HCT116 (cell line): ENCODE results near the gene PDE6A. TPM values are rescaled to one million over a fixed set of nuclear protein-coding genes. Genes with fewer than 3 reads are reported as not detected.

ENCODE experiments used
- ATAC-seq: fragments of 200-7000 bp; cut with Tn5 transposase; 2 replicates; pipeline ENCODE4 v1.9.1; 2020; ENCODE audit warnings: mild to moderate bottlenecking, moderate library complexity
- BruUV-seq: library from RNA; stranded (reverse); fragments of 400-500 nt; replicated peaks from 2 replicates; lab custom pipeline; 2021; lab: Mats Ljungman, UMichigan
- CTCF ChIA-PET: fragments of 300-600 bp; sonication (Branson Sonifier 250); formaldehyde crosslinking; loops from one replicate; lab custom pipeline; 2021; ENCODE audit warnings: antibody characterized with exemption; lab: Charles Lee
- POLR2A ChIA-PET: fragments of 300-600, 350-600 bp; sonication (Branson Sonifier 250); formaldehyde crosslinking; loops from one replicate; lab custom pipeline; 2021; ENCODE audit warnings: antibody characterized with exemption; lab: Charles Lee
- RAD21 ChIA-PET, 2 experiments: fragments of 300-600 bp; sonication (Branson Sonifier 250); formaldehyde crosslinking; loops; one replicate each; lab custom pipeline; 2023; ENCODE audit warnings: low total read pairs in 2 of 2; ENCODE audit not compliant: uncharacterized antibody in 2 of 2, unreplicated experiment in 2 of 2, low non-redundant PET in 1 of 2; lab: Charles Lee
- DNase-seq: peaks from one replicate; pipeline ENCODE4 v3.0.0-alpha.2; 2010; ENCODE audit warnings: low read depth, low spot score
- H2AFZ ChIP-seq: fragments of 200-600 bp; shearing (Covaris generic), sonication (generic); 2 replicates; pipeline ENCODE4 v1.6.1; 2017; ENCODE audit warnings: low read depth, mixed run types, mixed read lengths, antibody characterized with exemption, low read length; ENCODE audit not compliant: poor library complexity, severe bottlenecking
- H3K27ac ChIP-seq: 2 replicates; pipeline ENCODE4 v1.5.1; 2012; ENCODE audit warnings: low read depth, low read length
- H3K27me3 ChIP-seq: fragments of 200-600 bp; sonication (generic); 2 replicates; pipeline ENCODE4 v1.6.1; 2016; ENCODE audit warnings: mixed run types, low read length, mixed read lengths; ENCODE audit not compliant: insufficient read depth
- H3K36me3 ChIP-seq, 2 experiments: fragments of 200-500 bp in 1 of 2; fragments of 200-600 bp in 1 of 2; sonication (Bioruptor generic) in 1 of 2; sonication (generic) in 1 of 2; 2 replicates each; pipeline versions ENCODE4 v1.5.1 to v1.6.1; 2014 to 2016; ENCODE audit warnings: low read length in 2 of 2, inconsistent platforms in 1 of 2, mixed read lengths in 1 of 2, mixed run types in 1 of 2; ENCODE audit not compliant: insufficient read depth in 2 of 2, control insufficient read depth in 1 of 2
- H3K4me1 ChIP-seq, 2 experiments: fragments of 200-600 bp in 1 of 2; sonication (generic) in 1 of 2; 2 replicates each; pipeline versions ENCODE4 v1.5.1 to v1.6.1; 2012 to 2017; ENCODE audit warnings: low read length in 2 of 2, inconsistent platforms in 1 of 2, mild to moderate bottlenecking in 1 of 2, mixed read lengths in 1 of 2, mixed run types in 1 of 2, moderate library complexity in 1 of 2; ENCODE audit not compliant: insufficient read depth in 2 of 2, control insufficient read depth in 1 of 2
- H3K4me2 ChIP-seq: fragments of 200-600 bp; sonication (generic); 2 replicates; pipeline ENCODE4 v1.6.1; 2017; ENCODE audit warnings: mixed run types, low read length, mixed read lengths
- H3K4me3 ChIP-seq, 2 experiments: fragments of 200-600 bp in 1 of 2; sonication (generic) in 1 of 2; replicated peaks in 1 of 2; 2 replicates each; pipeline ENCODE4 v1.5.1; 2011 to 2016; ENCODE audit warnings: low read length in 2 of 2, control low read depth in 1 of 2, low read depth in 1 of 2, mild to moderate bottlenecking in 1 of 2, mixed read lengths in 1 of 2, mixed run types in 1 of 2
- H3K79me2 ChIP-seq: fragments of 200-600 bp; sonication (generic); 2 replicates; pipeline ENCODE4 v1.6.1; 2017; ENCODE audit warnings: mild to moderate bottlenecking, mixed run types, low read length, moderate library complexity, mixed read lengths; ENCODE audit not compliant: insufficient read depth
- H3K9ac ChIP-seq: fragments of 200-600 bp; sonication (generic); 2 replicates; pipeline ENCODE4 v1.6.1; 2016; ENCODE audit warnings: low read length, mixed read lengths
- H3K9me2 ChIP-seq: fragments of 200-600 bp; sonication (generic), shearing (Covaris generic); 2 replicates; pipeline ENCODE4 v1.6.1; 2017; ENCODE audit warnings: mixed run types, mild to moderate bottlenecking, moderate library complexity; ENCODE audit not compliant: insufficient read depth
- H3K9me3 ChIP-seq, 2 experiments: fragments of 200-500 bp in 1 of 2; fragments of 200-600 bp in 1 of 2; sonication (Bioruptor generic) in 1 of 2; sonication (generic) in 1 of 2; 2 replicates each; pipeline ENCODE4 v1.6.1; 2014 to 2017; ENCODE audit warnings: low read length in 2 of 2, mixed read lengths in 2 of 2, inconsistent platforms in 1 of 2, low read depth in 1 of 2, mild to moderate bottlenecking in 1 of 2, mixed run types in 1 of 2, moderate library complexity in 1 of 2; ENCODE audit not compliant: control insufficient read depth in 1 of 2, insufficient read depth in 1 of 2
- H4K20me1 ChIP-seq: fragments of 200-600 bp; sonication (generic), shearing (Covaris generic); 2 replicates; pipeline ENCODE4 v1.6.1; 2017; ENCODE audit warnings: mixed run types, mild to moderate bottlenecking, moderate library complexity; ENCODE audit not compliant: insufficient read depth
- EZH2 ChIP-seq: fragments of 200-600 bp; sonication (generic); IDR thresholded peaks from 2 replicates; pipeline ENCODE4 v1.6.1; 2017; ENCODE audit warnings: antibody characterized with exemption, mixed run types
- SP1 ChIP-seq: IDR thresholded peaks from 2 replicates; pipeline ENCODE4 v1.6.1; 2012; ENCODE audit warnings: low read depth
- SRF ChIP-seq: IDR thresholded peaks from 2 replicates; pipeline ENCODE4 v1.6.1; 2012; ENCODE audit warnings: low read depth
- ZBTB33 ChIP-seq: IDR thresholded peaks from 2 replicates; pipeline ENCODE4 v1.6.1; 2011; ENCODE audit warnings: mild to moderate bottlenecking, low read length, moderate library complexity; ENCODE audit not compliant: insufficient replicate concordance; ENCODE audit errors: extremely low read depth
- ZNF274 ChIP-seq: fragments of 200-500 bp; sonication (Bioruptor generic); IDR thresholded peaks from 2 replicates; pipeline ENCODE4 v1.6.1; 2014; ENCODE audit warnings: mild to moderate bottlenecking, low read depth, low read length, inconsistent platforms
- intact Hi-C: fragments of 100-400 bp; cut with micrococcal nuclease; formaldehyde crosslinking; loops from 2 replicates; pipeline ENCODE4 v1.10.0; 2022
- total RNA-seq: library from RNA; stranded (reverse); gene quantifications from one replicate; pipeline ENCODE4 v1.2.1, GENCODE V29; 2021; ENCODE audit not compliant: unreplicated experiment

PDE6A gene
- total RNA-seq, 1 experiment from 2014 or later: not detected

- no peak for TF ChIP-seq SP1
These were observed 12.1 kb upstream of the PDE6A start (continued) for GRCh38 chr5:149956685-149957084.

GRCh38 chr5:149954798-149955197 lies 10.2 kb upstream of the PDE6A start:
- no peak overlapping the region for H3K4me2 ChIP-seq
- H3K27ac ChIP-seq: no peak overlapping the region
- no peaks in the 10 kb centered on the region for H3K27me3 ChIP-seq
- no peaks in the 10 kb centered on the region for H3K9me2 ChIP-seq
- no peaks in the 10 kb centered on the region for H3K36me3 ChIP-seq
- intact Hi-C loops: no loop called here
- peaks cover 4 to 10% of the 10 kb centered on the region in 2 experiments for H3K4me1 ChIP-seq
- H3K4me3 ChIP-seq: no peak overlapping the region
- no peaks in the 10 kb centered on the region for H3K9me3 ChIP-seq
- no peak for DNase-seq
- H3K79me2 ChIP-seq: no peaks in the 10 kb centered on the region
- no peak overlapping the region for H2AFZ ChIP-seq
- BruUV-seq: no TSS peak
- RAD21 ChIA-PET: no interaction called here
- H4K20me1 ChIP-seq: no peaks in the 10 kb centered on the region
- H3K9ac ChIP-seq: no peak overlapping the region
- no peak for TF ChIP-seq ZBTB33
- TF ChIP-seq EZH2: no peak
- TF ChIP-seq ZNF274: no peak
- TF ChIP-seq SRF: no peak
- CTCF ChIA-PET: no interaction called here
- POLR2A ChIA-PET: no interaction called here
- no peak for ATAC-seq
